GM18868 (cell line): ENCODE measurements around the gene UNKL.
"Not testable (repeated sequence)": the region's sequence is repeated elsewhere in the genome, so short reads cannot be mapped to it uniquely, and the experiment has no call there.

Source experiments
- ATAC-seq: cut with Tn5 transposase; IDR thresholded peaks from one replicate; pipeline ENCODE4 v1.9.1; 2021; ENCODE audit warnings: mild to moderate bottlenecking, moderate library complexity; ENCODE audit not compliant: unreplicated experiment

Gene UNKL

GRCh38 chr16:1446296-1447080 lies 32.0 kb upstream of the UNKL start:
- ATAC-seq: no peak

- no peak for ATAC-seq
Observed at GRCh38 chr16:1445518-1446203, 31.2 kb upstream of the UNKL start.

- no peak for ATAC-seq
Observed at GRCh38 chr16:1444730-1445517, 30.4 kb upstream of the UNKL start.

- no peak for ATAC-seq
Observed at GRCh38 chr16:1443980-1444729, 29.7 kb upstream of the UNKL start, which contains the start of gene CCDC154. CCDC154 (minus strand) TSS chr16:1444556; CDS start chr16:1444322, 234 bp downstream.

- ATAC-seq: no peak
Observed at GRCh38 chr16:1443403-1443973, 29.0 kb upstream of the UNKL start.

- ATAC-seq: no peak
Observed at GRCh38 chr16:1442697-1443096, 28.2 kb upstream of the UNKL start.

- no peak for ATAC-seq
Observed at GRCh38 chr16:1441391-1441829, 26.9 kb upstream of the UNKL start.

- ATAC-seq: not testable (repeated sequence)
Observed at GRCh38 chr16:1439699-1440074, 25.2 kb upstream of the UNKL start.

GRCh38 chr16:1439058-1439698 lies 24.7 kb upstream of the UNKL start:
- ATAC-seq: no peak

GRCh38 chr16:1438229-1439057 lies 23.9 kb upstream of the UNKL start:
- no peak for ATAC-seq

- no peak for ATAC-seq
Observed at GRCh38 chr16:1437606-1438005, 23.1 kb upstream of the UNKL start.

- ATAC-seq: no peak
Observed at GRCh38 chr16:1436731-1437355, 22.3 kb upstream of the UNKL start.

- no peak for ATAC-seq
Observed at GRCh38 chr16:1435921-1436697, 21.6 kb upstream of the UNKL start.

- ATAC-seq: no peak
Observed at GRCh38 chr16:1434644-1435592, 20.4 kb upstream of the UNKL start.

GRCh38 chr16:1433756-1434155 lies 19.3 kb upstream of the UNKL start:
- no peak for ATAC-seq

GRCh38 chr16:1433263-1433560 lies 18.7 kb upstream of the UNKL start:
- no peak for ATAC-seq
